AG10803 (cell line): Measurements from ENCODE around the gene CADPS2.
"Not testable (repeated sequence)": the region's sequence is repeated elsewhere in the genome, so short reads cannot be mapped to it uniquely, and the experiment has no call there.

Experiments used
- DNase-seq: peaks from one replicate; pipeline ENCODE4 v3.0.0; 2010; ENCODE audit warnings: low read depth
- H3K4me3 ChIP-seq: 2 replicates; pipeline ENCODE4 v1.5.1; 2011; ENCODE audit warnings: mild to moderate bottlenecking, low read length, control low read depth
- CTCF ChIP-seq: conservative IDR thresholded peaks from 2 replicates; pipeline ENCODE4 v1.5.1; 2011; ENCODE audit warnings: mild to moderate bottlenecking, low read length, control low read depth, inconsistent platforms

Gene CADPS2

GRCh38 chr7:122637784-122638183 lies 248.5 kb downstream of the CADPS2 start:
- H3K4me3 ChIP-seq: no peak overlapping the region
- TF ChIP-seq CTCF: no peak
- no peak for DNase-seq

- H3K4me3 ChIP-seq, DNase-seq: not testable (repeated sequence)
Measured at GRCh38 chr7:122635481-122635880, 250.8 kb downstream of the CADPS2 start.

GRCh38 chr7:122633472-122633871 lies 252.8 kb downstream of the CADPS2 start:
- no peak for DNase-seq
- TF ChIP-seq CTCF: no peak
- H3K4me3 ChIP-seq: no peak overlapping the region

GRCh38 chr7:122632238-122632637 lies 254.0 kb downstream of the CADPS2 start:
- no peak for TF ChIP-seq CTCF
- no peak for DNase-seq
- no peak overlapping the region for H3K4me3 ChIP-seq

GRCh38 chr7:122629412-122629953 lies 256.8 kb downstream of the CADPS2 start:
- DNase-seq: no peak
- TF ChIP-seq CTCF: no peak
- no peak overlapping the region for H3K4me3 ChIP-seq

GRCh38 chr7:122628651-122629411 lies 257.4 kb downstream of the CADPS2 start:
- no peak for DNase-seq
- H3K4me3 ChIP-seq: no peak overlapping the region
- TF ChIP-seq CTCF: no peak

GRCh38 chr7:122626785-122627184 lies 259.5 kb downstream of the CADPS2 start:
- no peak overlapping the region for H3K4me3 ChIP-seq
- no peak for TF ChIP-seq CTCF
- no peak for DNase-seq
